A549 (cell line): ENCODE measurements around the gene MNDA.

Experiments
- CHD2 ChIP-seq: fragments of 150-350 bp; IDR thresholded peaks from 2 replicates; pipeline ENCODE4 v1.6.1; 2014; ENCODE audit warnings: low read length; ENCODE audit not compliant: partially characterized antibody
- EHMT2 ChIP-seq: fragments of 200-600 bp; sonication (generic); IDR thresholded peaks from 2 replicates; pipeline ENCODE4 v1.6.1; 2016; ENCODE audit warnings: antibody characterized with exemption, low read depth, mild to moderate bottlenecking, moderate library complexity
- EP300 ChIP-seq, 2 experiments: fragments of >200 bp; sonication (Bioruptor Twin); formaldehyde crosslinking; IDR thresholded peaks; 2 replicates in 1 of 2; 3 replicates in 1 of 2; pipeline ENCODE4 v1.6.1; 2016 to 2017
- HOXA7 ChIP-seq: fragments of 250-450 bp; sonication (Bioruptor Pico); IDR thresholded peaks from 2 replicates; pipeline ENCODE4 v1.5.0; 2020; ENCODE audit warnings: mild to moderate bottlenecking, moderate library complexity
- HOXB13 ChIP-seq: fragments of 250-450 bp; sonication (Bioruptor Pico); IDR thresholded peaks from 2 replicates; pipeline ENCODE4 v1.5.0; 2020; ENCODE audit warnings: low read depth, mild to moderate bottlenecking, moderate library complexity
- MAFK ChIP-seq: fragments of 450-650 bp; IDR thresholded peaks from 2 replicates; pipeline ENCODE4 v1.6.1; 2014; ENCODE audit not compliant: partially characterized antibody
- POLR2A ChIP-seq: IDR thresholded peaks from 2 replicates; pipeline ENCODE4 v1.6.1; 2012; ENCODE audit warnings: mild to moderate bottlenecking, low read length
- RAD21 ChIP-seq, 2 experiments: fragments of >200 bp in 1 of 2; sonication (Bioruptor Twin) in 1 of 2; formaldehyde crosslinking in 1 of 2; IDR thresholded peaks in 1 of 2; conservative IDR thresholded peaks in 1 of 2; 2 replicates in 1 of 2; 3 replicates in 1 of 2; pipeline ENCODE4 v1.6.1; 2012 to 2018; ENCODE audit warnings: inconsistent platforms in 1 of 2
- RCOR1 ChIP-seq: fragments of 150-350 bp; IDR thresholded peaks from 2 replicates; pipeline ENCODE4 v1.6.1; 2014; ENCODE audit warnings: antibody characterized with exemption, low read length, low read depth
- SMC3 ChIP-seq: fragments of >200 bp; sonication (Bioruptor Twin); formaldehyde crosslinking; IDR thresholded peaks from 3 replicates; pipeline ENCODE4 v1.6.1; 2018; ENCODE audit warnings: inconsistent platforms
- SREBF2 ChIP-seq: fragments of 450-650 bp; IDR thresholded peaks from 2 replicates; pipeline ENCODE4 v1.6.1; 2014; ENCODE audit warnings: mild to moderate bottlenecking, moderate library complexity
- TF ChIP-seq, protein P1 (sequence below): fragments of >200 bp; sonication (Bioruptor Twin); formaldehyde crosslinking; IDR thresholded peaks from 3 replicates; pipeline ENCODE4 v1.5.1; 2016
- TF ChIP-seq, protein P2 (sequence below): fragments of 200-600 bp; sonication (generic); IDR thresholded peaks from 2 replicates; pipeline ENCODE4 v1.6.1; 2016; ENCODE audit warnings: antibody characterized with exemption, mild to moderate bottlenecking, moderate library complexity
- TF ChIP-seq, protein P3 (sequence below): fragments of 450-650 bp; IDR thresholded peaks from 2 replicates; pipeline ENCODE4 v1.6.1; 2014; ENCODE audit warnings: antibody characterized with exemption

DNA sequence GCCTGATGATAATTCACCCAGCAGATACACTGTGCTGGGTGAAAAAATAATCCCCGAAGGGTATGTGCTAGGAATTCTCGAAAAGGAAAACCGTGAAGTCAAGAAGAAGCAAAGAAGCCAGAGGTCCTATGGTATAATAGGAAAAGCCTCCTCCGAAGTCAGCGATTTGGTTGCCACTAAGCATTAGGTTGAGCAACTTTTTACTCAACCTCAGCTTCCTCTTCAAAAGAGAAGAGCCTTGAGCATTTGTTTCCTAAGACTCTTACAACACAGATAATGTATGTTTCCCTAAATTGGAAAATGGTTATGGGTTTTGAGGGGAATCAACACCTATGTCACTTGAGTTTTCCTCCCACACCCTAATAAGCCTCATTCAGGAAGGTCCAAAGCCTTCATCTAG is 21.3 kb upstream of the MNDA start:
- TF ChIP-seq, protein P1, sequence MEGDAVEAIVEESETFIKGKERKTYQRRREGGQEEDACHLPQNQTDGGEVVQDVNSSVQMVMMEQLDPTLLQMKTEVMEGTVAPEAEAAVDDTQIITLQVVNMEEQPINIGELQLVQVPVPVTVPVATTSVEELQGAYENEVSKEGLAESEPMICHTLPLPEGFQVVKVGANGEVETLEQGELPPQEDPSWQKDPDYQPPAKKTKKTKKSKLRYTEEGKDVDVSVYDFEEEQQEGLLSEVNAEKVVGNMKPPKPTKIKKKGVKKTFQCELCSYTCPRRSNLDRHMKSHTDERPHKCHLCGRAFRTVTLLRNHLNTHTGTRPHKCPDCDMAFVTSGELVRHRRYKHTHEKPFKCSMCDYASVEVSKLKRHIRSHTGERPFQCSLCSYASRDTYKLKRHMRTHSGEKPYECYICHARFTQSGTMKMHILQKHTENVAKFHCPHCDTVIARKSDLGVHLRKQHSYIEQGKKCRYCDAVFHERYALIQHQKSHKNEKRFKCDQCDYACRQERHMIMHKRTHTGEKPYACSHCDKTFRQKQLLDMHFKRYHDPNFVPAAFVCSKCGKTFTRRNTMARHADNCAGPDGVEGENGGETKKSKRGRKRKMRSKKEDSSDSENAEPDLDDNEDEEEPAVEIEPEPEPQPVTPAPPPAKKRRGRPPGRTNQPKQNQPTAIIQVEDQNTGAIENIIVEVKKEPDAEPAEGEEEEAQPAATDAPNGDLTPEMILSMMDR, result no peak
- no peak for TF ChIP-seq SMC3
- TF ChIP-seq CHD2, result no peak
- no peak for TF ChIP-seq POLR2A
- TF ChIP-seq RAD21 (conservative IDR thresholded peaks at IDR 0.05 in 1 of 2, IDR thresholded peaks at IDR 0.05 in 1 of 2), result no peak
- TF ChIP-seq HOXB13 (CRISPR knock-in tag), result no peak
- TF ChIP-seq, protein P2, sequence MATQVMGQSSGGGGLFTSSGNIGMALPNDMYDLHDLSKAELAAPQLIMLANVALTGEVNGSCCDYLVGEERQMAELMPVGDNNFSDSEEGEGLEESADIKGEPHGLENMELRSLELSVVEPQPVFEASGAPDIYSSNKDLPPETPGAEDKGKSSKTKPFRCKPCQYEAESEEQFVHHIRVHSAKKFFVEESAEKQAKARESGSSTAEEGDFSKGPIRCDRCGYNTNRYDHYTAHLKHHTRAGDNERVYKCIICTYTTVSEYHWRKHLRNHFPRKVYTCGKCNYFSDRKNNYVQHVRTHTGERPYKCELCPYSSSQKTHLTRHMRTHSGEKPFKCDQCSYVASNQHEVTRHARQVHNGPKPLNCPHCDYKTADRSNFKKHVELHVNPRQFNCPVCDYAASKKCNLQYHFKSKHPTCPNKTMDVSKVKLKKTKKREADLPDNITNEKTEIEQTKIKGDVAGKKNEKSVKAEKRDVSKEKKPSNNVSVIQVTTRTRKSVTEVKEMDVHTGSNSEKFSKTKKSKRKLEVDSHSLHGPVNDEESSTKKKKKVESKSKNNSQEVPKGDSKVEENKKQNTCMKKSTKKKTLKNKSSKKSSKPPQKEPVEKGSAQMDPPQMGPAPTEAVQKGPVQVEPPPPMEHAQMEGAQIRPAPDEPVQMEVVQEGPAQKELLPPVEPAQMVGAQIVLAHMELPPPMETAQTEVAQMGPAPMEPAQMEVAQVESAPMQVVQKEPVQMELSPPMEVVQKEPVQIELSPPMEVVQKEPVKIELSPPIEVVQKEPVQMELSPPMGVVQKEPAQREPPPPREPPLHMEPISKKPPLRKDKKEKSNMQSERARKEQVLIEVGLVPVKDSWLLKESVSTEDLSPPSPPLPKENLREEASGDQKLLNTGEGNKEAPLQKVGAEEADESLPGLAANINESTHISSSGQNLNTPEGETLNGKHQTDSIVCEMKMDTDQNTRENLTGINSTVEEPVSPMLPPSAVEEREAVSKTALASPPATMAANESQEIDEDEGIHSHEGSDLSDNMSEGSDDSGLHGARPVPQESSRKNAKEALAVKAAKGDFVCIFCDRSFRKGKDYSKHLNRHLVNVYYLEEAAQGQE, result no peak
- TF ChIP-seq EHMT2, result no peak
- TF ChIP-seq HOXA7, result no peak
- no peak for TF ChIP-seq EP300 (IDR thresholded peaks at IDR 0.05)
- no peak for TF ChIP-seq SREBF2
- TF ChIP-seq, protein P3, sequence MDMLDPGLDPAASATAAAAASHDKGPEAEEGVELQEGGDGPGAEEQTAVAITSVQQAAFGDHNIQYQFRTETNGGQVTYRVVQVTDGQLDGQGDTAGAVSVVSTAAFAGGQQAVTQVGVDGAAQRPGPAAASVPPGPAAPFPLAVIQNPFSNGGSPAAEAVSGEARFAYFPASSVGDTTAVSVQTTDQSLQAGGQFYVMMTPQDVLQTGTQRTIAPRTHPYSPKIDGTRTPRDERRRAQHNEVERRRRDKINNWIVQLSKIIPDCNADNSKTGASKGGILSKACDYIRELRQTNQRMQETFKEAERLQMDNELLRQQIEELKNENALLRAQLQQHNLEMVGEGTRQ, result no peak
- no peak for TF ChIP-seq RCOR1
- no peak for TF ChIP-seq MAFK
